Mucosa of descending colon (tissue), 3 donors: ENCODE measurements around the gene RBP3. TPM values are rescaled to one million over a fixed set of nuclear protein-coding genes. Genes with fewer than 3 reads are reported as not detected.

Experiments used
- ATAC-seq: fragments of 200-7000 bp; cut with Tn5 transposase; one replicate; pipeline ENCODE4 v1.9.1; 2020; ENCODE audit warnings: mild to moderate bottlenecking, moderate library complexity
- DNase-seq, 3 donors: peaks; one replicate each; pipeline ENCODE4 v3.0.0-alpha.2; 2020
- H3K36me3 ChIP-seq: fragments of 200-600 bp; one replicate; pipeline ENCODE4 v1.8.0; 2021; ENCODE audit warnings: low read depth, mild to moderate bottlenecking
- H3K4me1 ChIP-seq: fragments of 200-600 bp; one replicate; pipeline ENCODE4 v1.8.0; 2021; ENCODE audit warnings: low read depth, mild to moderate bottlenecking
- H3K4me3 ChIP-seq: fragments of 200-600 bp; one replicate; pipeline ENCODE4 v1.8.0; 2021; ENCODE audit warnings: mild to moderate bottlenecking
- H3K9me3 ChIP-seq: fragments of 200-600 bp; one replicate; pipeline ENCODE4 v1.8.0; 2021; ENCODE audit warnings: mild to moderate bottlenecking
- CTCF ChIP-seq: fragments of 200-600 bp; IDR thresholded peaks from one replicate; pipeline ENCODE4 v1.8.0; 2022; ENCODE audit warnings: antibody characterized with exemption, mild to moderate bottlenecking
- intact Hi-C, 2 donors: fragments of 100-400 bp; cut with DNase I in 1 of 2; cut with micrococcal nuclease in 1 of 2; formaldehyde crosslinking; loops; one replicate each; pipeline versions ENCODE4 v1.11.0 to v1.11.1; 2022; cut with DNase I, micrococcal nuclease
- total RNA-seq, 3 donors: library from RNA; stranded (reverse); fragmentation: NEBNext Ultra II Directional in 2 of 3; extraction: Animal tissue kit (Norgen Biotek cat#: 25700) in 2 of 3; gene quantifications; one replicate each; pipeline versions ENCODE4 v1.2.1 to v1.2.4, GENCODE V29; 2021 to 2023
- donor health status: DM: no; HTN: no; CAD: no; lungs with moderate emphysema.
- donor health status: DM: no; HTN: no; CAD: no.
- donor health status: DM: no; HTN: yes; CAD: no.

The RBP3 gene
- total RNA-seq, 3 donors from 2014 or later: not detected

- intact Hi-C loops: no loop called here
- TF ChIP-seq CTCF: no peak
- no peaks in the 10 kb centered on the region for H3K4me1 ChIP-seq
- no peaks in the 10 kb centered on the region for H3K36me3 ChIP-seq
- ATAC-seq (no peak), DNase-seq (no peak)
- no peak overlapping the region for H3K4me3 ChIP-seq
- H3K9me3 ChIP-seq: no peaks in the 10 kb centered on the region
Observed at GRCh38 chr10:47403446-47404318, 55.5 kb downstream of the RBP3 start.

- intact Hi-C loops: no loop called here
- H3K36me3 ChIP-seq: no peaks in the 10 kb centered on the region
- no peak for ATAC-seq
Observed at GRCh38 chr10:47404446-47404845, 56.3 kb downstream of the RBP3 start.

GRCh38 chr10:47404937-47405336 is 56.8 kb downstream of the RBP3 start:
- DNase-seq: no peak
- Histone ChIP-seq H3K9me3 (no peaks in the 10 kb centered on the region), H3K4me1 (no peaks in the 10 kb centered on the region), H3K36me3 (no peaks in the 10 kb centered on the region), H3K4me3 (no peak overlapping the region)
- ATAC-seq: no peak
- intact Hi-C loops: no loop called here
- no peak for TF ChIP-seq CTCF

More at GRCh38 chr10:47404446-47404845, 56.3 kb downstream of the RBP3 start:
- peak in 1 of 3 donors; percentile 37 for DNase-seq
- H3K4me1 ChIP-seq: no peaks in the 10 kb centered on the region
- no peak for TF ChIP-seq CTCF
- no peak overlapping the region for H3K4me3 ChIP-seq
- H3K9me3 ChIP-seq: no peaks in the 10 kb centered on the region

DNA sequence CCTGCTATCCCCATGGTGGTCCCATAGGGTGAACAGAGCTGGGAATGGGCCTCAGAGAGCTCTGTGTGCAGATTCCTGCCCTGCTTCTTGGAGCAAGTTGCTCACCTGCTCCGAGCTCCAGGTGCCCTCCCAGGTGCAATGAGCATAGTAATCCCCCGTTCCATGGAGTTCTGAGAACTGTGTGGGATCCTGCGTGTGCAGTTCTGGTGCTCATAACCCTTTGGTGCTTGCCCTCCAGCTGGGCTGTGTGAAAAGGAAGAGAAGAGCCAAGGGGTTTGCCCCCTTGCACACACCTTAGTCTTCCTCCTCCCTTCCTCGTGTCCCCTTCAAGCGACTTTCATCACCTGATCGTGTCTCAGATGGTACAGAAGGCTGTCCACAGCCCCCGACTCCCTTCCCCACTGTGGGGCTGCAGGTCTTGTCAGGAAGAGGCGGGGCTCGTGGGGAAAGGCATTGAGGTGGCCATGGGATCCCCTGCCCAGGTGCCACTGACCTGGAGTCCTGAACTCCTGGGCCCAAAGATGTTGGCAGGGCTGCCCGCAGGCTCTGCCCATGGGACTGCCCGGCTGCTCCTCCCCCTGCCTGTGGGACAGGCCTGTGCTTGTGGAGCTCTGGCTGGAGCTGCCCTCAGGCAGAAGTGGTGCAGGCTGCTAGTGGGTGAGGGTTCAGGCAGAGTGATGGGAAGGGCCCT is 57.8 kb downstream of the RBP3 start:
- Histone ChIP-seq H3K4me3 (no peak overlapping the region), H3K4me1 (no peaks in the 10 kb centered on the region), H3K9me3 (no peaks in the 10 kb centered on the region), H3K36me3 (no peaks in the 10 kb centered on the region)
- intact Hi-C loops: no loop called here
- DNase-seq: peak in 1 of 3 donors; percentile 38
- TF ChIP-seq CTCF: no peak
- no peak for ATAC-seq

DNA sequence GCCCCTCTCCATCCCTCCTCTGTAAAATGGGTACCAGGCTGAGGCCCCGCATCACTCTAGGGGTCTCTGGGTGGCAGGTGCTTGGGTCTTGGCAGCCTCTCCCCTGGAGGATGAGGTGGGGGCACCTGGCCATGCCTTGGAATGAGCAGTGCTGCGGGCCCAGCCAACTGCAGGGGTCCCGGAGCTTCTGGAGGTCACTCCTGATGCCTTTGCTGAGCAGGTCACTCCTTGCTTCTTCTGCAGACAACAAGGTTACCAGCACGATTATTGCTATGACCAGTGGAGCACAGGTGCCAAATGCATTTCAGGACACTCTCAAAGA is 58.3 kb downstream of the RBP3 start:
- ATAC-seq: no peak
- no peak for TF ChIP-seq CTCF
- Histone ChIP-seq H3K36me3 (no peaks in the 10 kb centered on the region), H3K4me1 (no peaks in the 10 kb centered on the region), H3K9me3 (no peaks in the 10 kb centered on the region), H3K4me3 (no peak overlapping the region)
- intact Hi-C loops: no loop called here
- DNase-seq: peak in 1 of 3 donors; percentile 40
